Heart right ventricle (tissue), 16 donors: Measurements from ENCODE around the gene MGAT5. TPM values are rescaled to one million over a fixed set of nuclear protein-coding genes. Genes with fewer than 3 reads are reported as not detected.
A peak's percentile ranks its signal among the peaks of the same experiment; 100 is the strongest.

Source experiments
- ATAC-seq, 8 donors: fragments of 200-7000 bp; cut with Tn5 transposase; one replicate each; pipeline ENCODE4 v1.9.1; 2020; ENCODE audit warnings: mild to moderate bottlenecking in 8 of 8, moderate library complexity in 8 of 8, moderate number of reproducible peaks in 1 of 8
- DNase-seq, 2 donors: peaks; one replicate each; pipeline ENCODE4 v3.0.0-alpha.2; 2020
- H3K27ac ChIP-seq, 10 donors: fragments of 200-600 bp; sonication (generic) in 2 of 10; one replicate each; pipeline versions ENCODE4 v1.5.0 to v1.8.0; 2020 to 2022; ENCODE audit warnings: mild to moderate bottlenecking in 3 of 10
- H3K27me3 ChIP-seq, 7 donors: fragments of 200-600 bp; one replicate each; pipeline ENCODE4 v1.8.0; 2021 to 2022; ENCODE audit warnings: mild to moderate bottlenecking in 2 of 7
- H3K36me3 ChIP-seq, 9 donors: fragments of 200-600 bp; sonication (generic) in 1 of 9; one replicate each; pipeline versions ENCODE4 v1.5.0 to v1.8.0; 2020 to 2022; ENCODE audit warnings: mild to moderate bottlenecking in 2 of 9
- H3K4me1 ChIP-seq, 9 donors: fragments of 200-600 bp; sonication (generic) in 1 of 9; one replicate each; pipeline versions ENCODE4 v1.5.0 to v1.8.0; 2020 to 2022; ENCODE audit warnings: mild to moderate bottlenecking in 4 of 9
- H3K4me3 ChIP-seq, 10 donors: fragments of 200-600 bp; sonication (generic) in 2 of 10; one replicate each; pipeline versions ENCODE4 v1.5.0 to v1.8.0; 2020 to 2022; ENCODE audit warnings: mild to moderate bottlenecking in 7 of 10, moderate library complexity in 2 of 10
- H3K9me3 ChIP-seq, 11 donors: fragments of 200-600 bp in 10 of 11; sonication (generic) in 2 of 11; one replicate each; pipeline versions ENCODE4 v1.5.0 to v1.8.0; 2013 to 2022; ENCODE audit warnings: mild to moderate bottlenecking in 2 of 11, control low read depth in 1 of 11, moderate library complexity in 1 of 11
- CTCF ChIP-seq, 9 donors: fragments of 200-600 bp; sonication (generic) in 2 of 9; IDR thresholded peaks; one replicate each; pipeline versions ENCODE4 v1.5.0 to v1.8.0; 2021 to 2022; ENCODE audit warnings: antibody characterized with exemption in 9 of 9, mild to moderate bottlenecking in 5 of 9, moderate library complexity in 1 of 9
- WGBS, 2 donors: extraction: QIAGEN DNeasy Blood & Tissue Kit; methylation state at CpG; one replicate each; pipeline ENCODE4 v1.1.7; 2013; ENCODE audit warnings: inconsistent platforms in 1 of 2; 5-methylcytosine and 5-hydroxymethylcytosine counted together
- intact Hi-C, 10 donors: fragments of 100-400 bp; cut with DNase I; formaldehyde crosslinking; loops; one replicate each; pipeline versions ENCODE4 v1.11.1 to v1.14.2; 2022
- polyA plus RNA-seq, 2 donors: library from polyadenylated mRNA; stranded (reverse); fragments of 200-250 nt; gene quantifications; one replicate each; pipeline ENCODE4 v1.2.3, GENCODE V29; 2013
- total RNA-seq, 10 donors: library from RNA; stranded (reverse); fragmentation: NEBNext Ultra II Directional in 3 of 10; extraction: Animal tissue kit (Norgen Biotek cat#: 25700) in 3 of 10; gene quantifications; one replicate each; pipeline versions ENCODE4 v1.2.1 to v1.2.4, GENCODE V29; 2021 to 2023
- donor health status: Arrhythmogenic right ventricular cardiomyopathy.
- donor health status: ischemic (EF 13 %, LVEDD 7.1; RV severe dilation, severe dysfunction).
- donor health status: healthy with polysubstance abuse.
- donor health status: DM: no; HTN: yes; CAD: no.
- donor health status: DM: no; HTN: no; CAD: no.
- donor health status: ischemic (EF 25% LVEDD 6.9; RV normal size, moderate dysfunction).
- donor health status: ischemic (EF 25% LVEDD 5.7; RV mildly dilated, moderate dysfunction).
- donor health status: healthy.
- donor health status: DM: yes; HTN: yes; CAD: no.
- donor health status: Ischemic cardiomyopathy.
- donor health status: ischemic (EF 35%, LVEDD 5.7; RV mildly dilated, moderate dysfunction).
- donor health status: nonischemic (EF 11% LVEDD 7.7; RV severe dilation, severe dysfunction).
- donor health status: DM: yes; HTN: yes; CAD: no.
- donor health status: PGD.
- donor health status: ischemic (EF 29% LVEDD 5.4; RV normal size, mild dysfunction).
- donor health status: nonischemic (EF 23%, LVEDD 6.1; RV moderate dilation, normal function).

MGAT5 gene
- total and polyA plus RNA-seq, 12 donors, result 6.4 to 111 (median 92.2) TPM

GRCh38 chr2:134375935-134376334 is 122.1 kb downstream of the MGAT5 start:
- 62 to 73% methylated on average over 3 of the region's 3 CpGs for WGBS, 2 donors
- ATAC-seq (peak in 6 of 8 donors; percentile 35 to 69 (median 53)), DNase-seq (no peak)
- Histone ChIP-seq H3K27ac (peak overlapping the region in 4 of 10 donors; percentile 2 to 34 (median 19)), H3K27me3 (no peaks in the 10 kb centered on the region), H3K4me3 (no peak overlapping the region), H3K36me3 (peaks cover 0 to 26% (median 0%) of the 10 kb centered on the region in 9 donors), H3K9me3 (no peaks in the 10 kb centered on the region), H3K4me1 (peaks cover 8 to 82% (median 54%) of the 10 kb centered on the region in 9 donors)
- peak in 7 of 9 donors; percentile 22 to 59 (median 37) for TF ChIP-seq CTCF (IDR thresholded peaks at IDR 0.05)
- intact Hi-C loops, result loop anchor here in 1 of 10 donors (5.0 kb wide), 1 partner anchor 36 kb away; no protein-coding TSS in a partner anchor

GRCh38 chr2:134377730-134378129 is 123.9 kb downstream of the MGAT5 start:
- DNase-seq (no peak), ATAC-seq (peak in 1 of 8 donors; percentile 16)
- intact Hi-C loops, result loop anchor here in 1 of 10 donors (5.0 kb wide), 1 partner anchor 35 kb away; no protein-coding TSS in a partner anchor
- Histone ChIP-seq H3K4me1 (peaks cover 3 to 64% (median 36%) of the 10 kb centered on the region in 9 donors), H3K4me3 (no peak overlapping the region), H3K27me3 (no peaks in the 10 kb centered on the region), H3K27ac (peak overlapping the region in 2 of 10 donors; percentile 8 to 20), H3K9me3 (no peaks in the 10 kb centered on the region), H3K36me3 (peaks cover 0 to 28% (median 0%) of the 10 kb centered on the region in 9 donors)
- no peak for TF ChIP-seq CTCF (IDR thresholded peaks at IDR 0.05)
- 63 to 72% methylated on average over 7 of the region's 7 CpGs for WGBS, 2 donors

- H3K4me1 ChIP-seq, result peaks cover 0 to 49% (median 22%) of the 10 kb centered on the region in 9 donors
- DNase-seq (no peak), ATAC-seq (peak in 7 of 8 donors; percentile 31 to 58 (median 42))
- H3K9me3 ChIP-seq, result no peaks in the 10 kb centered on the region
- no peak for TF ChIP-seq CTCF (IDR thresholded peaks at IDR 0.05)
- WGBS, 2 donors, result 61 to 78% methylated on average over 6 of the region's 6 CpGs
- intact Hi-C loops, result loop anchor here in 1 of 10 donors (5.0 kb wide), 1 partner anchor 33 kb away; no protein-coding TSS in a partner anchor
- peaks cover 0 to 34% (median 0%) of the 10 kb centered on the region in 9 donors for H3K36me3 ChIP-seq
- no peaks in the 10 kb centered on the region for H3K27me3 ChIP-seq
- no peak overlapping the region for H3K4me3 ChIP-seq
- H3K27ac ChIP-seq, result peak overlapping the region in 7 of 10 donors; percentile 3 to 54 (median 28)
Observed at GRCh38 chr2:134379293-134379692, 125.4 kb downstream of the MGAT5 start.

GRCh38 chr2:134379722-134380121 is 125.8 kb downstream of the MGAT5 start:
- peaks cover 0 to 46% (median 22%) of the 10 kb centered on the region in 9 donors for H3K4me1 ChIP-seq
- H3K9me3 ChIP-seq, result no peaks in the 10 kb centered on the region
- no peak for TF ChIP-seq CTCF (IDR thresholded peaks at IDR 0.05)
- H3K36me3 ChIP-seq, result peaks cover 0 to 36% (median 0%) of the 10 kb centered on the region in 9 donors
- ATAC-seq (peak in 5 of 8 donors; percentile 3 to 49 (median 20)), DNase-seq (no peak)
- WGBS, 2 donors, result 50 to 58% methylated on average over 3 of the region's 3 CpGs
- no peaks in the 10 kb centered on the region for H3K27me3 ChIP-seq
- no peak overlapping the region for H3K4me3 ChIP-seq
- H3K27ac ChIP-seq, result peak overlapping the region in 7 of 10 donors; percentile 3 to 54 (median 28)
- intact Hi-C loops, result loop anchor here in 1 of 10 donors (5.0 kb wide), 1 partner anchor 33 kb away; no protein-coding TSS in a partner anchor
